Measurements from ENCODE around the gene PTPRA. TPM values are rescaled to one million over a fixed set of nuclear protein-coding genes. Genes with fewer than 3 reads are reported as not detected.
"Not testable (repeated sequence)": the region's sequence is repeated elsewhere in the genome, so short reads cannot be mapped to it uniquely, and the experiment has no call there.

PTPRA gene
- total RNA-seq, 1 donor from 2014 or later = 27.9 TPM

GRCh38 chr20:3003416-3003815, 130.1 kb downstream of the PTPRA start:
- no peak for DNase-seq

- no peak for DNase-seq
Measured at GRCh38 chr20:3010985-3011723, 137.9 kb downstream of the PTPRA start.

GRCh38 chr20:3011752-3012151, 138.5 kb downstream of the PTPRA start:
- DNase-seq = no peak

GRCh38 chr20:3013771-3014170, 140.5 kb downstream of the PTPRA start:
- DNase-seq = no peak

GRCh38 chr20:3014179-3014578, 140.9 kb downstream of the PTPRA start:
- DNase-seq = no peak

GRCh38 chr20:3014662-3015061, 141.4 kb downstream of the PTPRA start:
- no peak for DNase-seq

- DNase-seq = not testable (repeated sequence)
Measured at GRCh38 chr20:3015302-3015701, 142.0 kb downstream of the PTPRA start.

GRCh38 chr20:3021327-3021726, 148.0 kb downstream of the PTPRA start:
- no peak for DNase-seq

- no peak for DNase-seq
Measured at GRCh38 chr20:3021777-3022176, 148.5 kb downstream of the PTPRA start.

- not testable (repeated sequence) for DNase-seq
Measured at GRCh38 chr20:3022559-3023490, 149.5 kb downstream of the PTPRA start.

GRCh38 chr20:3027987-3028386, 154.7 kb downstream of the PTPRA start:
- no peak for DNase-seq

- DNase-seq = no peak
Measured at GRCh38 chr20:3031524-3032147, 158.4 kb downstream of the PTPRA start.

GRCh38 chr20:3032624-3033023, 159.3 kb downstream of the PTPRA start:
- no peak for DNase-seq

- no peak for DNase-seq
Measured at GRCh38 chr20:3037654-3038053, 164.4 kb downstream of the PTPRA start.

GRCh38 chr20:3038454-3038853, 165.2 kb downstream of the PTPRA start:
- DNase-seq = no peak

GRCh38 chr20:3039426-3039825, 166.1 kb downstream of the PTPRA start:
- no peak for DNase-seq

- no peak for DNase-seq
Measured at GRCh38 chr20:3040086-3040485, 166.8 kb downstream of the PTPRA start.

GRCh38 chr20:3041854-3042409, 168.7 kb downstream of the PTPRA start:
- DNase-seq = peak; percentile 36

GRCh38 chr20:3042625-3043024, 169.3 kb downstream of the PTPRA start:
- DNase-seq = no peak

GRCh38 chr20:3043322-3043721, 170.0 kb downstream of the PTPRA start, which contains the start of gene GNRH2:
Gene GNRH2, plus strand, starts transcription at chr20:3043622. Its CDS starts 793 bp downstream, at chr20:3044415.
- DNase-seq = no peak

- DNase-seq = no peak
Measured at GRCh38 chr20:3044336-3044965, 171.2 kb downstream of the PTPRA start.
